A549 (cell line): ENCODE results near the gene CDK14. TPM values are rescaled to one million over a fixed set of nuclear protein-coding genes. Genes with fewer than 3 reads are reported as not detected.

Source experiments
- ATAC-seq, 2 experiments: fragments of 200-7000 bp in 1 of 2; fragments of >200 bp in 1 of 2; cut with Nextera tagmentation in 1 of 2; cut with Tn5 transposase in 1 of 2; 3 replicates each; pipeline versions ENCODE4 v1.8.0 to v1.9.1; 2018 to 2020; ENCODE audit warnings: mild to moderate bottlenecking in 1 of 2, moderate library complexity in 1 of 2
- CTCF ChIA-PET: fragments of 300-600 bp; sonication (Branson Sonifier 250); formaldehyde crosslinking; extraction: SDS; loops from one replicate; lab custom pipeline; 2021; ENCODE audit warnings: antibody characterized with exemption, inconsistent platforms; lab: Yijun Ruan, JAX
- POLR2A ChIA-PET: fragments of 350-600 bp; formaldehyde crosslinking; extraction: SDS; loops from one replicate; lab custom pipeline; 2021; ENCODE audit warnings: antibody characterized with exemption, inconsistent platforms; lab: Yijun Ruan, JAX
- DNase-seq, 2 experiments: peaks; one replicate each; pipeline versions ENCODE4 v3.0.0 to v3.0.0-alpha.2; 2011 to 2016; ENCODE audit warnings: low read depth in 1 of 2, low spot score in 1 of 2
- FAIRE-seq: peaks from 2 replicates; lab custom pipeline; 2011; peaks lifted over from hg19 to GRCh38; lab: Jason Lieb, UNC
- H3K27ac ChIP-seq, 2 experiments: fragments of >200 bp; sonication (Bioruptor Twin); formaldehyde crosslinking; 3 replicates each; pipeline ENCODE4 v1.5.1; 2016 to 2017
- H3K4me1 ChIP-seq: fragments of >200 bp; sonication (Bioruptor Twin); formaldehyde crosslinking; 3 replicates; pipeline ENCODE4 v1.6.1; 2016
- H3K4me2 ChIP-seq: fragments of >200 bp; sonication (Bioruptor Twin); formaldehyde crosslinking; 3 replicates; pipeline ENCODE4 v1.6.1; 2016
- H3K4me3 ChIP-seq: fragments of >200 bp; sonication (Bioruptor Twin); formaldehyde crosslinking; 3 replicates; pipeline ENCODE4 v1.5.1; 2016
- H3K9me3 ChIP-seq: fragments of >200 bp; sonication (Bioruptor Twin); formaldehyde crosslinking; 3 replicates; pipeline ENCODE4 v1.6.1; 2016
- ATOH8 ChIP-seq: fragments of 250-450 bp; sonication (Bioruptor Pico); IDR thresholded peaks from 2 replicates; pipeline ENCODE4 v1.5.0; 2020; ENCODE audit warnings: low read depth, mild to moderate bottlenecking, moderate library complexity
- CBX2 ChIP-seq: fragments of 200-600 bp; sonication (generic); IDR thresholded peaks from 2 replicates; pipeline ENCODE4 v1.6.1; 2016; ENCODE audit warnings: low read depth, mild to moderate bottlenecking, borderline replicate concordance
- CEBPB ChIP-seq, 2 experiments: fragments of >200 bp in 1 of 2; sonication (Bioruptor Twin) in 1 of 2; formaldehyde crosslinking in 1 of 2; IDR thresholded peaks; 2 replicates each; pipeline ENCODE4 v1.6.1; 2012 to 2016
- EHMT2 ChIP-seq: fragments of 200-600 bp; sonication (generic); IDR thresholded peaks from 2 replicates; pipeline ENCODE4 v1.6.1; 2016; ENCODE audit warnings: antibody characterized with exemption, low read depth, mild to moderate bottlenecking, moderate library complexity
- FOSL2 ChIP-seq, 2 experiments: fragments of 450-650 bp in 1 of 2; fragments of >200 bp in 1 of 2; sonication (Bioruptor Twin) in 1 of 2; formaldehyde crosslinking; IDR thresholded peaks; 2 replicates each; pipeline versions ENCODE4 v1.5.0 to v1.6.1; 2016 to 2020; ENCODE audit warnings: mild to moderate bottlenecking in 1 of 2, moderate library complexity in 1 of 2
- GATA3 ChIP-seq: IDR thresholded peaks from 2 replicates; pipeline ENCODE4 v1.6.1; 2012; ENCODE audit warnings: borderline replicate concordance
- HDAC2 ChIP-seq: fragments of 200-600 bp; sonication (generic); IDR thresholded peaks from 2 replicates; pipeline ENCODE4 v1.6.1; 2016
- HEYL ChIP-seq: fragments of 250-450 bp; sonication (Bioruptor Pico); IDR thresholded peaks from 2 replicates; pipeline ENCODE4 v1.8.0; 2021; ENCODE audit warnings: mild to moderate bottlenecking, moderate library complexity
- HOXA7 ChIP-seq: fragments of 250-450 bp; sonication (Bioruptor Pico); IDR thresholded peaks from 2 replicates; pipeline ENCODE4 v1.5.0; 2020; ENCODE audit warnings: mild to moderate bottlenecking, moderate library complexity
- MAFK ChIP-seq: fragments of 450-650 bp; IDR thresholded peaks from 2 replicates; pipeline ENCODE4 v1.6.1; 2014; ENCODE audit not compliant: partially characterized antibody
- MYC ChIP-seq: IDR thresholded peaks from 2 replicates; pipeline ENCODE4 v1.6.1; 2012; ENCODE audit warnings: mild to moderate bottlenecking, inconsistent platforms, low read length, improper control_type of control experiment, borderline replicate concordance
- NFE2L2 ChIP-seq: fragments of 150-350 bp; conservative IDR thresholded peaks from 2 replicates; pipeline ENCODE4 v1.6.1; 2014; ENCODE audit warnings: low read length
- NPAS2 ChIP-seq: fragments of 250-450 bp; sonication (Bioruptor Pico); IDR thresholded peaks from 2 replicates; pipeline ENCODE4 v1.8.0; 2022; ENCODE audit warnings: mild to moderate bottlenecking, moderate library complexity, borderline replicate concordance
- NR3C1 ChIP-seq: fragments of >200 bp; sonication (Bioruptor Twin); formaldehyde crosslinking; IDR thresholded peaks from 3 replicates; pipeline ENCODE4 v1.6.1; 2017
- PHF8 ChIP-seq: fragments of 200-600 bp; sonication (generic); IDR thresholded peaks from 2 replicates; pipeline ENCODE4 v1.6.1; 2016; ENCODE audit warnings: low read depth, mild to moderate bottlenecking, antibody characterized with exemption, moderate library complexity, borderline replicate concordance
- POLR2A ChIP-seq: IDR thresholded peaks from 2 replicates; pipeline ENCODE4 v1.6.1; 2012; ENCODE audit warnings: mild to moderate bottlenecking, low read length
- TP53 ChIP-seq: fragments of 250-450 bp; sonication (Bioruptor Pico); IDR thresholded peaks from 2 replicates; pipeline ENCODE4 v1.5.0; 2021; ENCODE audit warnings: mild to moderate bottlenecking, moderate library complexity
- USF2 ChIP-seq: fragments of 450-650 bp; IDR thresholded peaks from 2 replicates; pipeline ENCODE4 v1.6.1; 2014; ENCODE audit warnings: antibody characterized with exemption
- ZNF302 ChIP-seq: fragments of 250-450 bp; sonication (Bioruptor Pico); IDR thresholded peaks from 2 replicates; pipeline ENCODE4 v1.9.0; 2021; ENCODE audit warnings: inconsistent platforms, mild to moderate bottlenecking, moderate library complexity
- WGBS: methylation state at CpG from one replicate; pipeline ENCODE4 v1.1.6; 2017; ENCODE audit errors: missing lambda C conversion rate; 5-methylcytosine and 5-hydroxymethylcytosine counted together
- polyA plus RNA-seq, 4 experiments: library from polyadenylated mRNA; depleted of rRNA in 3 of 4; stranded (reverse); fragments of >200 nt; fragmentation: RNase III in 1 of 4; extraction: RNeasy Plus Mini Kit Qiagen cat#74134 plus additional on column Dnase treatment in 1 of 4; gene quantifications; 2 replicates in 3 of 4; 3 replicates in 1 of 4; pipeline ENCODE4 v1.2.3, GENCODE V29; 2011 to 2017
- TF ChIP-seq, protein P1 (sequence below): fragments of 200-600 bp; sonication (generic); IDR thresholded peaks from 2 replicates; pipeline ENCODE4 v1.6.1; 2016; ENCODE audit warnings: antibody characterized with exemption, mild to moderate bottlenecking, moderate library complexity
- TF ChIP-seq, protein P2 (sequence below): IDR thresholded peaks from 2 replicates; pipeline ENCODE4 v1.6.1; 2012
- TF ChIP-seq, protein P3 (sequence below): fragments of >200 bp; sonication (Bioruptor Twin); formaldehyde crosslinking; IDR thresholded peaks from 2 replicates; pipeline ENCODE4 v1.6.1; 2016
- TF ChIP-seq, protein P4 (sequence below): IDR thresholded peaks from 2 replicates; pipeline ENCODE4 v1.6.1; 2012

Gene CDK14
- polyA plus RNA-seq, 2 of the 4 experiments (the other 2 are of a cell fraction): 0.21 to 0.23 TPM

DNA sequence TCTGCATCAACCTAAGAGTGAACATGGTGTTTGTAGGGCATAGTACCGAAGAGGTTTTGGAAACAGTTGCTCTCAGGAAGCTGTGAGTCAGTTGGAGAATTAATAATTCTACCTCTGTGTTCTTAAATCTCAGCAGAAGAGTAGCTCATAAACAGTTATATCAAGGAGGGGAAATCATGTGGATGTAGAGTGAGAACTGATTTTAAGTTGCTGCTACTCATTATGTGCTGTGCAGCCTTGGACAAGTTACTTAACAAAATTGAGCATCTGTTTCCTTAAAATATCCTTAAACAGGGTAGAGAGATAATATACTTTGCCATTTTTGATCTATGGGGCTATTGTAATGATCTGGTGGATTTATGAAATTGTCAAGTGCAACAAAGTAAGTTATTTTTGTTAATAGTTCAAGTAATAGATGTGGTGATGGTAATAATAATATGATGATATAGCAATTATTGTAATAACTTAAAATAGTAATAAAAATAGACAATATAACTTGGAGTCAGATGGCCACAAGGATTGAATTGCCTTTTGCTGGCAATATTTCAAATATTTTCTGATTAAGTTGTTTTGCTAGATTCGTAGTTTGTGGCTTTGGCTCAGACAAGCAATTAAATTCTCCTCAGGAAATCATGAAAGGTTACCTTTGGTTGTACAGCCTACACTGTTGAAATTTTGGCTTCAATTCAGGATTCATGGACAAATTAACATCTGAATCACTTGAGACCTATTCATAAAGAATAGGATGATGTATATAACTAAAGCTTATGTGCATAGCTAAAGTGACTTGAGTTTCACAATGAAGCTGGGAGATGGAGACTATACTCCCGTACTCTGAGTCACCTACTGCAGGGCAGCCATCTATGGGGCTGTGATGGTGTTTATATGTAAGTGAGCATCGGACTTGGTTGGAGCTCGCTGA, 228.5 kb downstream of the CDK14 start:
- FAIRE-seq (no peak), ATAC-seq (no peak), DNase-seq (no peak)
- Histone ChIP-seq H3K4me2 (no peak overlapping the region), H3K9me3 (no peaks in the 10 kb centered on the region), H3K4me1 (no peaks in the 10 kb centered on the region), H3K27ac (no peak overlapping the region), H3K4me3 (no peak overlapping the region)
- TF ChIP-seq USF2: no peak
- TF ChIP-seq MAFK: peak; percentile 73
- TF ChIP-seq, protein P1, sequence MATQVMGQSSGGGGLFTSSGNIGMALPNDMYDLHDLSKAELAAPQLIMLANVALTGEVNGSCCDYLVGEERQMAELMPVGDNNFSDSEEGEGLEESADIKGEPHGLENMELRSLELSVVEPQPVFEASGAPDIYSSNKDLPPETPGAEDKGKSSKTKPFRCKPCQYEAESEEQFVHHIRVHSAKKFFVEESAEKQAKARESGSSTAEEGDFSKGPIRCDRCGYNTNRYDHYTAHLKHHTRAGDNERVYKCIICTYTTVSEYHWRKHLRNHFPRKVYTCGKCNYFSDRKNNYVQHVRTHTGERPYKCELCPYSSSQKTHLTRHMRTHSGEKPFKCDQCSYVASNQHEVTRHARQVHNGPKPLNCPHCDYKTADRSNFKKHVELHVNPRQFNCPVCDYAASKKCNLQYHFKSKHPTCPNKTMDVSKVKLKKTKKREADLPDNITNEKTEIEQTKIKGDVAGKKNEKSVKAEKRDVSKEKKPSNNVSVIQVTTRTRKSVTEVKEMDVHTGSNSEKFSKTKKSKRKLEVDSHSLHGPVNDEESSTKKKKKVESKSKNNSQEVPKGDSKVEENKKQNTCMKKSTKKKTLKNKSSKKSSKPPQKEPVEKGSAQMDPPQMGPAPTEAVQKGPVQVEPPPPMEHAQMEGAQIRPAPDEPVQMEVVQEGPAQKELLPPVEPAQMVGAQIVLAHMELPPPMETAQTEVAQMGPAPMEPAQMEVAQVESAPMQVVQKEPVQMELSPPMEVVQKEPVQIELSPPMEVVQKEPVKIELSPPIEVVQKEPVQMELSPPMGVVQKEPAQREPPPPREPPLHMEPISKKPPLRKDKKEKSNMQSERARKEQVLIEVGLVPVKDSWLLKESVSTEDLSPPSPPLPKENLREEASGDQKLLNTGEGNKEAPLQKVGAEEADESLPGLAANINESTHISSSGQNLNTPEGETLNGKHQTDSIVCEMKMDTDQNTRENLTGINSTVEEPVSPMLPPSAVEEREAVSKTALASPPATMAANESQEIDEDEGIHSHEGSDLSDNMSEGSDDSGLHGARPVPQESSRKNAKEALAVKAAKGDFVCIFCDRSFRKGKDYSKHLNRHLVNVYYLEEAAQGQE: no peak
- CTCF ChIA-PET: no interaction called here
- 8% methylated on average over 5 of the region's 5 CpGs for WGBS
- POLR2A ChIA-PET: no interaction called here

DNA sequence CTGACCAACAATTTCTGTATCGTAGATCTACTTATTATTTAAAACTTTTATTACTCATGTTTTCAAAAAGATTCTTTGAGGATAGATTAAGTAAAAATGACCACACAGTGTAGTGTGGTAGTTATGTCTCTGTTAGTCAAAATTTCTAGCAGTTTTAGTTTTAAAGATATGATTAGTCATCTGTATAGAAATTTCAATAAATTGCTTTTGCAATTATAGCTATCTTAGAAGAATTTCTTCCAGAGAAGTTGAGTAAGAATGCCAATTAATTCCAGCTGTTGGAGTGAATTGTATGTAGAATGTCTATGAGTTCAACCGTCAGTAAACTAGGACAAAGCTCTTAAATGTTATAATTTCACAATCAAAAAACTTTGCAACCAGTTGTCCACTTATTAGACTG, 229.7 kb downstream of the CDK14 start:
- no peak overlapping the region for H3K4me3 ChIP-seq
- H3K4me1 ChIP-seq: no peaks in the 10 kb centered on the region
- CTCF ChIA-PET: no interaction called here
- FAIRE-seq: no peak
- no peak for TF ChIP-seq CBX2
- TF ChIP-seq POLR2A: no peak
- TF ChIP-seq, all 56 proteins: peak for 0
- no peaks in the 10 kb centered on the region for H3K9me3 ChIP-seq
- ATAC-seq (no peak), DNase-seq (no peak)
- H3K4me2 ChIP-seq: no peak overlapping the region
- H3K27ac ChIP-seq: no peak overlapping the region
- WGBS: 16% methylated on average over 2 of the region's 2 CpGs
- POLR2A ChIA-PET: no interaction called here

GRCh38 chr7:90828601-90829000, 232.5 kb downstream of the CDK14 start:
- Histone ChIP-seq H3K9me3 (no peaks in the 10 kb centered on the region), H3K4me1 (no peaks in the 10 kb centered on the region), H3K4me3 (no peak overlapping the region), H3K4me2 (no peak overlapping the region), H3K27ac (no peak overlapping the region)
- DNase-seq (no peak), ATAC-seq (no peak), FAIRE-seq (no peak)
- POLR2A ChIA-PET: no interaction called here
- CTCF ChIA-PET: no interaction called here
- TF ChIP-seq NFE2L2: no peak
- no peak for TF ChIP-seq NR3C1
- no peak for TF ChIP-seq MAFK
- TF ChIP-seq, protein P2, sequence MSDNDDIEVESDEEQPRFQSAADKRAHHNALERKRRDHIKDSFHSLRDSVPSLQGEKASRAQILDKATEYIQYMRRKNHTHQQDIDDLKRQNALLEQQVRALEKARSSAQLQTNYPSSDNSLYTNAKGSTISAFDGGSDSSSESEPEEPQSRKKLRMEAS: no peak
- TF ChIP-seq HOXA7: no peak
- TF ChIP-seq, protein P3, sequence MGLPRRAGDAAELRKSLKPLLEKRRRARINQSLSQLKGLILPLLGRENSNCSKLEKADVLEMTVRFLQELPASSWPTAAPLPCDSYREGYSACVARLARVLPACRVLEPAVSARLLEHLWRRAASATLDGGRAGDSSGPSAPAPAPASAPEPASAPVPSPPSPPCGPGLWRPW: no peak
- no peak for TF ChIP-seq FOSL2 (IDR thresholded peaks at IDR 0.05)
- no peak for TF ChIP-seq FOSL2 (CRISPR knock-in tag; IDR thresholded peaks at IDR 0.05)
- TF ChIP-seq TP53 (CRISPR knock-in tag): no peak
- no peak for TF ChIP-seq ATOH8
- no peak for TF ChIP-seq NPAS2 (CRISPR knock-in tag)
- no peak for TF ChIP-seq HDAC2
- TF ChIP-seq EHMT2: no peak
- TF ChIP-seq GATA3: no peak
- TF ChIP-seq HEYL: no peak
- TF ChIP-seq PHF8: no peak
- TF ChIP-seq, protein P4, sequence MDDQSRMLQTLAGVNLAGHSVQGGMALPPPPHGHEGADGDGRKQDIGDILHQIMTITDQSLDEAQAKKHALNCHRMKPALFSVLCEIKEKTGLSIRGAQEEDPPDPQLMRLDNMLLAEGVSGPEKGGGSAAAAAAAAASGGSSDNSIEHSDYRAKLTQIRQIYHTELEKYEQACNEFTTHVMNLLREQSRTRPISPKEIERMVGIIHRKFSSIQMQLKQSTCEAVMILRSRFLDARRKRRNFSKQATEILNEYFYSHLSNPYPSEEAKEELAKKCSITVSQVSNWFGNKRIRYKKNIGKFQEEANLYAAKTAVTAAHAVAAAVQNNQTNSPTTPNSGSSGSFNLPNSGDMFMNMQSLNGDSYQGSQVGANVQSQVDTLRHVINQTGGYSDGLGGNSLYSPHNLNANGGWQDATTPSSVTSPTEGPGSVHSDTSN: no peak
- TF ChIP-seq ZNF302 (CRISPR knock-in tag): no peak
- no peak for TF ChIP-seq MYC
- TF ChIP-seq CEBPB (IDR thresholded peaks at IDR 0.05): no peak
- 3% methylated on average over 3 of the region's 3 CpGs for WGBS
